Endometrial microvascular endothelial cells (primary cell): Measurements from ENCODE around the gene GHRHR. TPM values are rescaled to one million over a fixed set of nuclear protein-coding genes. Genes with fewer than 3 reads are reported as not detected.

Experiments
- in situ Hi-C: cut with HindIII; loops from 2 replicates; pipeline ENCODE4 v1.10.0; 2017; ENCODE audit warnings: low sequenced_read_pairs, low pct_unique_long_range_greater_than_20kb; ENCODE audit errors: inconsistent ontology term
- total RNA-seq: library from RNA; depleted of rRNA; stranded (reverse); fragments of >200 nt; gene quantifications from one replicate; pipeline ENCODE4 v1.2.3, GENCODE V29; 2015; ENCODE audit errors: inconsistent ontology term

The GHRHR gene
- total RNA-seq, 1 donor from 2014 or later = not detected

GRCh38 chr7:31022117-31022516 is 58.4 kb downstream of the GHRHR start:
- in situ Hi-C loops = no loop called here

GRCh38 chr7:31022726-31023125 is 59.0 kb downstream of the GHRHR start:
- in situ Hi-C loops = no loop called here

GRCh38 chr7:31023877-31024276 is 60.1 kb downstream of the GHRHR start:
- in situ Hi-C loops = no loop called here

- in situ Hi-C loops = no loop called here
Measured at GRCh38 chr7:31027161-31027965, 63.6 kb downstream of the GHRHR start.

GRCh38 chr7:31028006-31028405 is 64.3 kb downstream of the GHRHR start:
- in situ Hi-C loops = no loop called here

GRCh38 chr7:31028417-31028992 is 64.8 kb downstream of the GHRHR start:
- in situ Hi-C loops = no loop called here

Other genes starting within 250 kb of the GHRHR start
- not detected for gene INMT, start 211.8 kb upstream of the GHRHR start, total RNA-seq
- 8.1 TPM for gene MINDY4, start 192.5 kb upstream of the GHRHR start, total RNA-seq
- gene AQP1, start 52.1 kb upstream of the GHRHR start, total RNA-seq = 1.0 TPM
- gene ADCYAP1R1, start 88.4 kb downstream of the GHRHR start, total RNA-seq = not detected